HG02852 (cell line): ENCODE data around the gene ENOX1.
A peak's percentile ranks its signal among the peaks of the same experiment; 100 is the strongest.

Source experiments
- ATAC-seq: cut with Tn5 transposase; IDR thresholded peaks from one replicate; pipeline ENCODE4 v1.9.1; 2021; ENCODE audit warnings: mild to moderate bottlenecking, moderate library complexity; ENCODE audit not compliant: unreplicated experiment

The ENOX1 gene

GRCh38 chr13:43785650-43786471 lies 911 bp downstream of the ENOX1 start:
- no peak for ATAC-seq

GRCh38 chr13:43785261-43785649 lies 1.5 kb downstream of the ENOX1 start:
- no peak for ATAC-seq

- ATAC-seq, result no peak
Observed at GRCh38 chr13:43784496-43784895, 2.3 kb downstream of the ENOX1 start.

GRCh38 chr13:43783820-43784219 lies 3.0 kb downstream of the ENOX1 start:
- ATAC-seq, result no peak

GRCh38 chr13:43782686-43783085 lies 4.1 kb downstream of the ENOX1 start:
- ATAC-seq, result no peak

- ATAC-seq, result no peak
Observed at GRCh38 chr13:43780666-43781065, 6.1 kb downstream of the ENOX1 start.

GRCh38 chr13:43776501-43777079 lies 10.2 kb downstream of the ENOX1 start:
- ATAC-seq, result no peak

GRCh38 chr13:43776006-43776405 lies 10.8 kb downstream of the ENOX1 start:
- ATAC-seq, result no peak

GRCh38 chr13:43773602-43774001 lies 13.2 kb downstream of the ENOX1 start:
- no peak for ATAC-seq

GRCh38 chr13:43770871-43771270 lies 15.9 kb downstream of the ENOX1 start:
- no peak for ATAC-seq

GRCh38 chr13:43769529-43769928 lies 17.2 kb downstream of the ENOX1 start:
- ATAC-seq, result no peak

GRCh38 chr13:43767341-43767931 lies 19.3 kb downstream of the ENOX1 start:
- no peak for ATAC-seq

- ATAC-seq, result no peak
Observed at GRCh38 chr13:43766725-43767124, 20.0 kb downstream of the ENOX1 start.

GRCh38 chr13:43764349-43764748 lies 22.4 kb downstream of the ENOX1 start:
- no peak for ATAC-seq

- ATAC-seq, result no peak
Observed at GRCh38 chr13:43763143-43763759, 23.5 kb downstream of the ENOX1 start.

GRCh38 chr13:43761616-43762315 lies 25.0 kb downstream of the ENOX1 start:
- no peak for ATAC-seq

- ATAC-seq, result no peak
Observed at GRCh38 chr13:43760257-43760656, 26.5 kb downstream of the ENOX1 start.

- ATAC-seq, result peak; percentile 71
Observed at GRCh38 chr13:43758834-43759233, 27.9 kb downstream of the ENOX1 start.

- no peak for ATAC-seq
Observed at GRCh38 chr13:43757266-43757665, 29.5 kb downstream of the ENOX1 start.

GRCh38 chr13:43755844-43756243 lies 30.9 kb downstream of the ENOX1 start:
- no peak for ATAC-seq

- ATAC-seq, result no peak
Observed at GRCh38 chr13:43751624-43752023, 35.1 kb downstream of the ENOX1 start.
